Stimulated activated naive CD4-positive, alpha-beta T cell (primary cell): ENCODE measurements around the gene STRIP2.
"Not testable (repeated sequence)": the region's sequence is repeated elsewhere in the genome, so short reads cannot be mapped to it uniquely, and the experiment has no call there.

Experiments used
- DNase-seq, 6 experiments: peaks; one replicate each; lab custom pipeline; 2025; lab: John Stamatoyannopoulos, UW

Gene STRIP2, protein sequence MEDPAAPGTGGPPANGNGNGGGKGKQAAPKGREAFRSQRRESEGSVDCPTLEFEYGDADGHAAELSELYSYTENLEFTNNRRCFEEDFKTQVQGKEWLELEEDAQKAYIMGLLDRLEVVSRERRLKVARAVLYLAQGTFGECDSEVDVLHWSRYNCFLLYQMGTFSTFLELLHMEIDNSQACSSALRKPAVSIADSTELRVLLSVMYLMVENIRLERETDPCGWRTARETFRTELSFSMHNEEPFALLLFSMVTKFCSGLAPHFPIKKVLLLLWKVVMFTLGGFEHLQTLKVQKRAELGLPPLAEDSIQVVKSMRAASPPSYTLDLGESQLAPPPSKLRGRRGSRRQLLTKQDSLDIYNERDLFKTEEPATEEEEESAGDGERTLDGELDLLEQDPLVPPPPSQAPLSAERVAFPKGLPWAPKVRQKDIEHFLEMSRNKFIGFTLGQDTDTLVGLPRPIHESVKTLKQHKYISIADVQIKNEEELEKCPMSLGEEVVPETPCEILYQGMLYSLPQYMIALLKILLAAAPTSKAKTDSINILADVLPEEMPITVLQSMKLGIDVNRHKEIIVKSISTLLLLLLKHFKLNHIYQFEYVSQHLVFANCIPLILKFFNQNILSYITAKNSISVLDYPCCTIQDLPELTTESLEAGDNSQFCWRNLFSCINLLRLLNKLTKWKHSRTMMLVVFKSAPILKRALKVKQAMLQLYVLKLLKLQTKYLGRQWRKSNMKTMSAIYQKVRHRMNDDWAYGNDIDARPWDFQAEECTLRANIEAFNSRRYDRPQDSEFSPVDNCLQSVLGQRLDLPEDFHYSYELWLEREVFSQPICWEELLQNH

GRCh38 chr7:129433847-129434674, at the start of gene STRIP2:
STRIP2 (plus strand) TSS chr7:129434432; CDS start chr7:129434473, 41 bp downstream.
- DNase-seq, result peak; percentile 76 to 90 (median 85)

DNA sequence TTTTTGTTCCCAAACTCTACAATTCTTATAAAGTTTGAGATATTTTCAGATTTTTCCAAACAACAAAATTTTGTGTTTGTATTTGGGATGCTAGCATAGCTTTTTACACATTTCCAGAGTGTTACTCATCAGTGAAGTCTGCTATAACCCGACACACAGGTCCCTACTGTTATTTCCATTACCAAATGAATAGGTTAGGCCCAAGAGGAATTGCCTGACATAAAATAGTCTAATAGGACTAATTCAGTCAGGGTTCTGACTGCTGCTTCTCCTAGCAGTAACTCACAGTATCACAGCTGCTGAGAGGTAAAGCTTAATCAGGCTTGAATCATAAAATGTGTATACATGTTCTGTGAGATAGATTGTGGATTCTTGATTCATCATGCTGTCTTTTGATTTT, 49.1 kb upstream of the STRIP2 start:
- no peak for DNase-seq

- DNase-seq, result no peak
Measured at GRCh38 chr7:129385598-129385997, 48.6 kb upstream of the STRIP2 start.

GRCh38 chr7:129386506-129386905, 47.7 kb upstream of the STRIP2 start:
- no peak for DNase-seq

- no peak for DNase-seq
Measured at GRCh38 chr7:129387537-129387936, 46.7 kb upstream of the STRIP2 start.

DNA sequence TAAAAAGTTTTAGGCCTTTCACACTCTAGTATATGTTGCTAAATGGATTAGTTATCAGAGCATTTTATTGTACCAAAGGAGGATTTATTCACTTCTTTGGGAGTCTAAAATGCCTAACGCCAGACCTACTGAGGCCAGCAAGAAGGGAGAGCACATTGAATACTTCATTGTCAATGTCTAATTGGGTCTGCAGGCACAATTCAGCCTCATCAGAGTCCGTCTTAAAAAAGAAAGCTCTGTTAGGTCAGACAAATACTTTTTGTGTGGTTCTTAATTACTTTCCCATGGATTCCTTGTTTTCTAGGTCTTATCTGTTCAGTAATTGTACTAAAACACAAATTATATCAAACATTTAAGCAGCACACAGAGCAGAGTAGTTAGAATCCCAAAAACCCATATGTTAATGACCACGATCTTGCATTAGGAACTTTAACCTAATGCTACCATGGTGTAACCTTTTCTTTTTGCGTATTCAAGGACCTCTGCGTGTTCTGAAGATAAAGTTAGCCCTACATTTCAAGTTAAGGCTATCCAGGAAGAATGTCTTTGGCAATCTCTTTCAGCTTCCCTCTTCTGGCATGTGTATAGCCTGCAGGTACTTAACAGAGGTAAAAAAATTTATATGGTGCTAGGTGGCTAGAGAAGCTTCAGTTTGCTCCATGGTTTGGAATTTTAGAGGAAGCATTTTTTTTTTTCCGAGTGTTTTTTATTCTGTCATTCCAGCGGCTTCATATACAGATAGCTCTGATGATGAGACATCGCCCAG, 45.7 kb upstream of the STRIP2 start:
- no peak for DNase-seq

- no peak for DNase-seq
Measured at GRCh38 chr7:129389829-129390228, 44.4 kb upstream of the STRIP2 start.

- no peak for DNase-seq
Measured at GRCh38 chr7:129390314-129390713, 43.9 kb upstream of the STRIP2 start.

DNA sequence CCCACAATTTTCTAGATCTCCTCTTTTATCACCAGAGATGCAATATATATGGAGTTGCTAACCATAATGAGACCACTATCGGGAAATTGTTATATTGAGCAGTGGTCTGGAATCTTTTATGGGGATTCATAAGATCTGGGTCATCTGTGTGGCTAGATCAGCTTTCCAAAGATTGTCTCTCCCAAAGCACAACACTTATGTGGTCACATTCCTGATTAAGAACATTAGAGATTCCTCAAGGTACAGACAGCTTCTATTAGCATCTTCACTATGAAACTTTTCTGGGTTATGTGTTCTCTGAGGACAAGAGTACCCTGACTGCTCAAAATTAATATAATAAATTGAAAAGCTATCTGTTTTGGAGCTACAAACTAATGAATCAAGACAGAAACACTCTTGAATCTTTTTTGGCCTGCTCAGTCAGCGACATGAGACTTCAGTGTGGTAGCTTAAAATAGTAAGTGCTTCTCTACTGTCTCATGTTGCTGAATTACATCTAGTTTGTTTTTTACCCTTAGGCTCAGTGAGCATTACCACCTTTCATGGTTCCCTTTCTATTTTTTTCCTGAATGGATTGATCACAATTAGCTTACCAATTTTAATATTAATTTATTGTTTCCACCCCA, 42.6 kb upstream of the STRIP2 start:
- DNase-seq, result no peak

- no peak for DNase-seq
Measured at GRCh38 chr7:129393255-129393654, 41.0 kb upstream of the STRIP2 start.

DNA sequence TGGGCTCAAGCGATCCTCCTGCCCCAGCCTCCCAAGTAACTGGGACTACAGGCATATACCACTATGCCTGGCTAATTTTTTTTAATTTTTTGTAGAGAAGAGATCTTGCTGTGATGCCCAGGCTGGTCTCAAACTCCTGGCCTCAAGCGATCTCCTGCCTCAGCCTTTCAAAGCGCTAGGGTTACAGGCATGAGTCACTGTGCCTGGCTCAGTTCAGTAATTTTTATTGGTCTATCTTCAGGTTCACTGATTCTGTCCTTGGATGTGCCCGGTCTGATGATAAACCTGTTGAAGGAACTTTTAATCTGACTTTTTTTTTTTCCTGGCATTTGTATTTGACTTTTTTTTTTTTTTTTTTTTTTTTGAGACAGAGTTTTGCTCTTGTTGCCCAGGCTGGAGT, 40.1 kb upstream of the STRIP2 start:
- DNase-seq, result no peak

DNA sequence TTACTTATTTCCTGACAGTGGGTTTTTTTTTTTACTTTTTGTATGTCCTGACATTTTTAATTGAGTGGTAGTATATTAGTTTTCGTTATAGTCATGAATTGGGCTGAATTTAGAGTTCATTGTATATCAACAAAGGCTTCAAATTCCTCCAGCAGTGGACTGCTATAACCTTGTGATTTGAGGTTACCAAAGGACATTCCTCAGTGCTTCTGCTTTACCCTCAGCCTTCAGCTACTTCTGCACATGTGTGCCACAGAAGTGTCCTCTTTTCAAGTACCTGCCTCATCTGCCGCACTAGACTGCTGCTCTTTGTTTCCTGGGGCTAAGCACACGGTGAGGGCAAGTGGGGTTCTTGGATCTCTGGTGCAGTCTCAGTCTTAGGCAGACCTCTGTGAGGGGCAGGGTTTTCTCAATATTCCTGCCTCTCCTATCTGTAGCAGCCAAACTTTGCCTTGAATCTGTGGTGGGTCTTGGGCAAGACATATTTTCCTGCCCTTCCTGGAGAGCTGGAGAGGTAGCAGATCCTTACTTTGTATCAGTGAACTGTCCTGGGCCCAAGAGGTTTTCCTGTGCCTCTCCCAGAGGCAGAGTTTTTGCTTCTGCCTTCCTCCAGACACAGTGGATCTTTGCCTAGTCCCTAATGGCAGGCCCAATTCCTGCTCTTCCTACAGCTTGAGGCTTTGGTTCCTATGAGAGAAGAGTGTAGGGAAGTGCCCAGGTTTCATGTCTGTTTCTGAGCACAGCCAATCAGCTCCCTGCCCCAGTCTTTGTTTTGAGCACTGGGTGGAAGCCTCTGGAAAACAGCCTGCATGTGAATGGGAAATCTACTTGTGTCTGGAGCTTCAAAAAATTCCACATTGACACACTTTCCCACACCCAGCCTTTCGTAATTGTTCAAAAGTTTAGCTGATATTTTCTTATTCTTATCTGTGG, 39.0 kb upstream of the STRIP2 start:
- DNase-seq, result no peak

DNA sequence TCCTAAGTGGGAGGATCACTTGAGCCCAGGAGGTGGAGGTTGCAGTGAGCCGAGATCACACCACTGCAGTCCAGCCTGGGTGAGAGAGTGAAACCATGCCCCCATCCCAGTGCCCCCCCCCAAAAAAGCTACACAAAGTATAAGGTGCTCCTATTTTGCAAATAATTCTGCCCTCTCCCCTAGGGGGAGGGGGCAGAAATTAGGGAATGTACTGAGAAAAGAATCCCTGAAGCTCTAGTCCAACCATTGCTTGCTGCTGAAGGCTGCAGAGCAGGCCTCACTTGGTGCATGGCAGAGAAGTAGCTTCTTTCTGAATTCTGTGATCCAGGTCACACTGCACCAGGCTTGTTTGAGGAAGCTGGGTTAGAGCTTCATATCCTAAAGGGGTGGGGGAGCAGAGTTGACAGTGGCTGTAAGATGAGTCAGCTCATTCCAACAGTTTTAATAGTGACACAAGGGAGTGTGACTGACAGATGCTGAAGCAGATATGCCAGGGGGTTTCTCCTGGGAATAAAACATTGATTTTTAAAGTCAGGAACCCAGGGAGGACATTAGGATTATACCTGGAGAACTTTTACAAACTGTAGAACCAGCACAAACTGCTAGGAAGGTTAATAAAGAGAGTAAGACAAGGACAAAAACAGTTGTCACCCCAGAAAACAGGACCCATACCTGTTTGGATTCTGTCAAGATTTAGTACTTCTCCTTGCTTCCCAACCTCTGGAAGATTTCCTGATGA, 32.8 kb upstream of the STRIP2 start:
- DNase-seq, result no peak

DNA sequence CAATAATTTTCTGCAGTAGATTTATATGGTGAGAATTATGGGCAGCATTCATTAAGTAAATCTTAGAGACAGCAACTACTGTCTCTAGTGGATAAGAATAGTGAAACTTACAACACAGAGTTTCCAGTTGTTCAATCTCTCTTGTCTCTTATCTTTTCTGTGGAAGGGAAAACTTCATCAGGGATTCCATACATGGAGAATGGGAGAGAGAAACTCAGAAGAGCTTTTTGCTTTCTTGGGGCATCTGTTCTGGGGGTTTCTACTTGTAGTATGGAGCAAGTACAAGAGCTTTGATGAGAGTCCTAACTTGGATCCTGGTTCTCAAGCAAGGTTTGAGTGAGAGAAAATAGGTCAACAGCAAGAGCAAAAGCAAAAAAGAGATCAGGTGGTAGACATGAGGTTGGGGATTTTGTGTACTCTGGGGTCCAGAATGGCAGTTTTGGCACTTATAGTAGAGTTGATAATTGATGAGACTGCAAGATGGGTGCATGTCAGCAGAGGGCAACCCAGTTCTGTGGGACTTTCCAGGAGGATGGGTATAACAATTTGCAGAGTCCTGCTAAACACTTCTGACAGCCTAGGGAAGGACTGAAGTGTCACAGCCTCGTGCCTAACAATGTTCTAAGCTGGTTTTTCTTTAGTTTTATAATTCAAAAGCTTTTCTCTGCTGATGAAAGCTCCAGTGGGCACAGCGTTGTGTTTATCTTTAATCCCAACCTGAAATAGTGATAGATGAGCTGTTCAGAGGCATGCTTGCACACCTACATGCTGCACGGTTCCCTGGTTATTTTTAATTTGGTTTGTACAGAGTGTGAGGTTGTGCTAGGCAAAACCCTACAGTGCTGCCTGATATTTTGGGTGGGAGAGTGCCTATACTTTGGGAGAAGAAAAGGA, 32.0 kb upstream of the STRIP2 start:
- no peak for DNase-seq

- no peak for DNase-seq
Measured at GRCh38 chr7:129405527-129405926, 28.7 kb upstream of the STRIP2 start.

DNA sequence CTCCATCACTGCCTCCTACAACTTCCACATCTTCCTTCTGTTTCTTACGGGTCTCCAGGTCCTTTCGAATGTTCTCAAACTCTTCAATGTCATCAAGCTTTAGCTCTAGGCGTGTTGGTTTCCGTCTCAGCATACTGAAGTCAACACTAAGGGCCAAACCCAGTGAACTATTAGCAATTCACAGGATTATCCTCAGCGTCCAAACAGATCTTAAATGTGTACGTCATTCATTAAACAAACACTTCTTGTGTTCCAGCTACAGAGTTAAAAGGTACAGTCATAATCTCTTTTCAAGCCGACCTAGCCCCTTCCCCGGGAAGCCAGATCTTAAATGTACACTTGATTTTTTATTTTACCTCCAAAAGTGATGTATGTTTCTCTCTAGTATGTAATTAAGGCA, 24.0 kb upstream of the STRIP2 start:
- DNase-seq, result not testable (repeated sequence)

DNA sequence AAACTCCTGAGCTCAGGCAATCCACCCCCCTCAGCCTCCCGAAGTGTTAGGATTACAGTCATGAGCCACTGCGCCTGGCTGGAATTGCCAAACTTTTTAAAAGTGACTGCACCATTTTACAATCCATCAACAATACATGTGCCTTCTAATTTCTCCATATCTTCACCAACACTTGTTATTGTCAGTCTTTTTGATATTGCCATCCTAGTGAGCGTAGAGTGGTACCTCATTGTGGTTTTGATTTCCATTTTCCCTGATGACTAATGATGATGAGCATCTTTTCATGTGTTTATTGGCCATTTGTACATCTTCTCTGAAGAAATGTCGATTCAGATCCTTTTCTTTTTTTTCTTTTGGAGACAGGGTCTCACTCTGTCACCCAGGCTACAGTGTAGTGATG, 21.7 kb upstream of the STRIP2 start:
- no peak for DNase-seq

DNA sequence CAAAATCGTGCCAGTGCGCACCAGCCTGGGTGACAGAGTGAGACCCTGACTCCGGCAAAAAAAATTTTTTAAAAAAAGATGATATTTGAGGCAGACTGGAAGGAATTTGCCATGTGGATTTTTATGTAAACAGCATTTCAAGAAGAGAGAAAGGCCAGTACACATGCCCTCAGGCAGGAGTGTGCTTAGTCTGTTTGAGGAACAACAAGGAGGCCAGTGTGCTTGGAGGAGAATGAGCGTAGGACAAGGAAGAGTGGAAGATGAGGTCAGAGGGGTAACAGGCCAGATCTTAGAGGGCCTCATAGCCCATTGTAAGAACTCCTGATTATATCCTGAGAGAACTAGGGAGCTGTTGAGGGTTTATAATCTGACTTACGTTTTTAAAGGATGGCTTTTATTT, 17.2 kb upstream of the STRIP2 start:
- no peak for DNase-seq
